ENCODE results near the gene RASGEF1C.

DNA sequence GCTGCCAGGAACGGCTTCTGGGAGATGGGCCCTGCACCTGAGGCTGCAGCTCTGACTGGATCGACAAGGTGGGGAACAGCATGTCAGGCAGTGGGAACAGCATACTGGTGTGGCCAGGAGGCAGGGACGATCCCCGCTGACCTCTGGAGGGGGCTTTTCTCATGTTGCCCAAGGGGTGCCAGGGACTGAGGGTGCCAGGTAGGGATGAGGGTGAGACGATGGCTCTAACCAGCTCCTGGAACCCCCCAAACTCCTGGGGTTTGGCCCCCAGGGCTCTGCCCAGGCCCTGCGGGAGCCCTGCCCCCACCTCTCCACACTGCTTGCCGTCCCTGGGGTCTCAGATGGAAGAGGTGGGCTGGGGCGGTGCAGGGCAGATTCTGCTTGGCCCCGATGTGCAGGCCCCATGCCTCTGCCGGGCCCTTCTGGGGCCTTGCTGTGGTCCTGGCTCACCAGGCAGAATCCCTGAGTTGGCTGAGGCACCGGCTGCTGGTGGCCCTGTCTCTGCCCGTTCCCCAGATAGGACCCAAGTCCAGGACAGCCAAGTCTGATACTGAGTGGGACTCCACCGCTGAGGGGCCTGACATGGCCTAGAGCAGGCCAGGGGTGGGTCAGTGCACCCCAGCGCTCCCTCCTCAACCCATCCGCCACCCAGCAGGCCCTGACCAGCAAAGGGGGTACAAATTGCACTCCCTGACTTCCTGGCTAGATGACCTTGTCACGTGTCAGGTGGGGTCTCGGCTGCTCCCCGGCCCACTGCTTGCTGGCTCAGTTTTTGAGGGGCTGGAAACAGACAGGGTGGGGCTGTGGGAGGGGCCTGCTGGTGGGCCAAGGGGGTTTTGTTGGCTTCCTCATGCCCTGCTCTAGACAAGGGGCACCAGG lies 109.0 kb downstream of the RASGEF1C start:
- TF ChIP-seq CTCF (IDR thresholded peaks at IDR 0.05; ENCODE audit: insufficient read depth, low read length, poor library complexity, severe bottlenecking) = no peak
- TF ChIP-seq EZH2phosphoT487 (conservative IDR thresholded peaks at IDR 0.05; ENCODE audit: low read length) = no peak
